Muscle of back (tissue), 11 donors: ENCODE data around the gene APOL1. TPM values are rescaled to one million over a fixed set of nuclear protein-coding genes. Genes with fewer than 3 reads are reported as not detected.
"Not testable (repeated sequence)": the region's sequence is repeated elsewhere in the genome, so short reads cannot be mapped to it uniquely, and the experiment has no call there.

Source experiments
- DNase-seq, 3 donors: peaks; one replicate each; pipeline versions ENCODE4 v3.0.0 to v3.0.0-alpha.2; 2013
- polyA plus RNA-seq, 10 donors: library from polyadenylated mRNA; unstranded; fragments of 120-200 nt; gene quantifications; one replicate each; pipeline ENCODE4 v1.2.1, GENCODE V29; 2013; ENCODE audit not compliant: insufficient read length in 10 of 10

APOL1 gene
- polyA plus RNA-seq, 10 donors: 2.3 to 5.1 (median 3.7) TPM

GRCh38 chr22:36244522-36245391, 8.2 kb upstream of the APOL1 start:
- peak in 1 of 3 donors; percentile 60 for DNase-seq

GRCh38 chr22:36245805-36246356, 7.1 kb upstream of the APOL1 start:
- DNase-seq: no peak

- DNase-seq: no peak
These were observed 6.2 kb upstream of the APOL1 start for GRCh38 chr22:36246718-36247117.

- no peak for DNase-seq
These were observed 5.0 kb upstream of the APOL1 start for GRCh38 chr22:36247955-36248354.

GRCh38 chr22:36249160-36249559, 3.8 kb upstream of the APOL1 start:
- no peak for DNase-seq

- DNase-seq: not testable (repeated sequence)
These were observed 2.5 kb upstream of the APOL1 start for GRCh38 chr22:36250292-36250960.

- not testable (repeated sequence) for DNase-seq
These were observed 839 bp upstream of the APOL1 start for GRCh38 chr22:36251979-36252608.

GRCh38 chr22:36253523-36254490, 874 bp downstream of the APOL1 start:
- DNase-seq: peak in 1 of 3 donors; percentile 21

- not testable (repeated sequence) for DNase-seq
These were observed 2.6 kb downstream of the APOL1 start for GRCh38 chr22:36255572-36255971.

GRCh38 chr22:36256478-36256877, 3.5 kb downstream of the APOL1 start:
- no peak for DNase-seq

- DNase-seq: no peak
These were observed 4.4 kb downstream of the APOL1 start for GRCh38 chr22:36257308-36257707.

GRCh38 chr22:36257948-36258670, 5.2 kb downstream of the APOL1 start:
- DNase-seq: no peak

GRCh38 chr22:36258701-36259614, 6.0 kb downstream of the APOL1 start:
- DNase-seq: peak in 1 of 3 donors; percentile 69

GRCh38 chr22:36259615-36260300, 6.8 kb downstream of the APOL1 start:
- DNase-seq: no peak

GRCh38 chr22:36261675-36262074, 8.7 kb downstream of the APOL1 start:
- DNase-seq: not testable (repeated sequence)

- DNase-seq: not testable (repeated sequence)
These were observed 9.4 kb downstream of the APOL1 start for GRCh38 chr22:36262307-36262706.

GRCh38 chr22:36263216-36263673, 10.3 kb downstream of the APOL1 start:
- not testable (repeated sequence) for DNase-seq
